Measurements from ENCODE around the gene JARID2. TPM values are rescaled to one million over a fixed set of nuclear protein-coding genes. Genes with fewer than 3 reads are reported as not detected.

JARID2 gene
- total RNA-seq, 2 experiments from 2014 or later = 19.0 to 19.5 TPM

GRCh38 chr6:15205321-15205720 is 40.5 kb upstream of the JARID2 start:
- no peak for TF ChIP-seq CTCF (conservative IDR thresholded peaks at IDR 0.05; ENCODE audit: low read length)
- TF ChIP-seq EZH2phosphoT487 (IDR thresholded peaks at IDR 0.05; ENCODE audit: borderline replicate concordance, low read depth, low read length) = no peak
- ChIA-PET CTCF (ENCODE audit: unreplicated experiment) (no interaction called here), POLR2A (interaction anchor here (0.6 kb wide), 1 partner anchor 1506 kb away, joined by 3 read pairs; no protein-coding TSS in a partner anchor)
- intact Hi-C loops (cut with micrococcal nuclease; ENCODE audit: unreplicated experiment) = no loop called here
- BruUV-seq (replicated peaks) = no TSS peak
- Histone ChIP-seq H3K27ac (ENCODE audit: low read depth, low read length, poor library complexity, severe bottlenecking) (no peak overlapping the region), H3K9me2 (ENCODE audit: insufficient read depth, low read length) (no peaks in the 10 kb centered on the region), H3K4me1 (ENCODE audit: insufficient read depth, low read length, poor library complexity, severe bottlenecking) (no peaks in the 10 kb centered on the region), H3K36me3 (ENCODE audit: insufficient read depth, low read length) (no peaks in the 10 kb centered on the region), H3K4me3 (ENCODE audit: low read depth, low read length, poor library complexity, severe bottlenecking) (no peak overlapping the region), H2AFZ (ENCODE audit: low read length) (no peak overlapping the region), H4K20me1 (ENCODE audit: insufficient read depth, low read length) (no peaks in the 10 kb centered on the region), H3K4me2 (ENCODE audit: low read length) (no peak overlapping the region), H3K79me2 (ENCODE audit: insufficient read depth, low read depth, low read length) (no peaks in the 10 kb centered on the region), H3K9me3 (ENCODE audit: low read length) (no peaks in the 10 kb centered on the region)
- no peak for DNase-seq (ENCODE audit: low spot score)

GRCh38 chr6:15206887-15207286 is 39.0 kb upstream of the JARID2 start:
- TF ChIP-seq CTCF (conservative IDR thresholded peaks at IDR 0.05; ENCODE audit: low read length) = no peak
- no peak for TF ChIP-seq EZH2phosphoT487 (IDR thresholded peaks at IDR 0.05; ENCODE audit: borderline replicate concordance, low read depth, low read length)
- H4K20me1 ChIP-seq (ENCODE audit: insufficient read depth, low read length) = no peaks in the 10 kb centered on the region
- no peak for DNase-seq (ENCODE audit: low spot score)
- H3K4me3 ChIP-seq (ENCODE audit: low read depth, low read length, poor library complexity, severe bottlenecking) = no peak overlapping the region
- H3K9me2 ChIP-seq (ENCODE audit: insufficient read depth, low read length) = no peaks in the 10 kb centered on the region
- no peaks in the 10 kb centered on the region for H3K4me1 ChIP-seq (ENCODE audit: insufficient read depth, low read length, poor library complexity, severe bottlenecking)
- no peaks in the 10 kb centered on the region for H3K9me3 ChIP-seq (ENCODE audit: low read length)
- intact Hi-C loops (cut with micrococcal nuclease; ENCODE audit: unreplicated experiment) = no loop called here
- BruUV-seq (replicated peaks) = no TSS peak
- no peak overlapping the region for H3K27ac ChIP-seq (ENCODE audit: low read depth, low read length, poor library complexity, severe bottlenecking)
- no peaks in the 10 kb centered on the region for H3K79me2 ChIP-seq (ENCODE audit: insufficient read depth, low read depth, low read length)
- H2AFZ ChIP-seq (ENCODE audit: low read length) = no peak overlapping the region
- no peak overlapping the region for H3K4me2 ChIP-seq (ENCODE audit: low read length)
- CTCF ChIA-PET (ENCODE audit: unreplicated experiment) = no interaction called here
- H3K36me3 ChIP-seq (ENCODE audit: insufficient read depth, low read length) = no peaks in the 10 kb centered on the region
- POLR2A ChIA-PET = interaction anchor here (0.7 kb wide), 1 partner anchor 454 kb away, joined by 4 read pairs; no protein-coding TSS in a partner anchor

GRCh38 chr6:15207923-15208322 is 37.9 kb upstream of the JARID2 start:
- H3K4me1 ChIP-seq (ENCODE audit: insufficient read depth, low read length, poor library complexity, severe bottlenecking) = no peaks in the 10 kb centered on the region
- H3K79me2 ChIP-seq (ENCODE audit: insufficient read depth, low read depth, low read length) = no peaks in the 10 kb centered on the region
- ChIA-PET POLR2A (interaction anchor here (0.6 to 1.0 kb wide), 2 partner anchors 20 to 235 kb away, joined by 3 to 6 read pairs; no protein-coding TSS in a partner anchor), CTCF (ENCODE audit: unreplicated experiment) (no interaction called here)
- no peak overlapping the region for H3K27ac ChIP-seq (ENCODE audit: low read depth, low read length, poor library complexity, severe bottlenecking)
- H3K4me3 ChIP-seq (ENCODE audit: low read depth, low read length, poor library complexity, severe bottlenecking) = no peak overlapping the region
- TF ChIP-seq EZH2phosphoT487 (IDR thresholded peaks at IDR 0.05; ENCODE audit: borderline replicate concordance, low read depth, low read length) (no peak), CTCF (conservative IDR thresholded peaks at IDR 0.05; ENCODE audit: low read length) (no peak)
- no peaks in the 10 kb centered on the region for H4K20me1 ChIP-seq (ENCODE audit: insufficient read depth, low read length)
- DNase-seq (ENCODE audit: low spot score) = no peak
- no peaks in the 10 kb centered on the region for H3K9me3 ChIP-seq (ENCODE audit: low read length)
- H3K4me2 ChIP-seq (ENCODE audit: low read length) = no peak overlapping the region
- no peak overlapping the region for H2AFZ ChIP-seq (ENCODE audit: low read length)
- intact Hi-C loops (cut with micrococcal nuclease; ENCODE audit: unreplicated experiment) = no loop called here
- no TSS peak for BruUV-seq (replicated peaks)
- no peaks in the 10 kb centered on the region for H3K9me2 ChIP-seq (ENCODE audit: insufficient read depth, low read length)
- no peaks in the 10 kb centered on the region for H3K36me3 ChIP-seq (ENCODE audit: insufficient read depth, low read length)
